Right ventricle myocardium superior (tissue), 1 donor: ENCODE results near the gene LPP. TPM values are rescaled to one million over a fixed set of nuclear protein-coding genes. Genes with fewer than 3 reads are reported as not detected.

Experiments used
- ATAC-seq: fragments of 200-7000 bp; cut with Tn5 transposase; one replicate; pipeline ENCODE4 v1.9.1; 2020; ENCODE audit warnings: mild to moderate bottlenecking; ENCODE audit not compliant: poor library complexity
- DNase-seq: peaks from one replicate; pipeline ENCODE4 v3.0.0-alpha.2; 2020
- intact Hi-C: fragments of 100-400 bp; cut with DNase I; formaldehyde crosslinking; loops from one replicate; pipeline ENCODE4 v1.11.2; 2022
- total RNA-seq: library from RNA; stranded (reverse); fragmentation: NEBNext Ultra II Directional; extraction: Animal tissue kit (Norgen Biotek cat#: 25700); gene quantifications from one replicate; pipeline ENCODE4 v1.2.1, GENCODE V29; 2021
- donor health status: DM: no; HTN: yes; CAD: no; lungs with severe emphysema.

Gene LPP
- total RNA-seq, 1 donor from 2014 or later, result 92.9 TPM

- ATAC-seq (no peak), DNase-seq (no peak)
- intact Hi-C loops, result loop anchor here (10.0 kb wide), 2 partner anchors 195 to 605 kb away; partner anchors contain the start of genes BCL6 and LPP
Measured at GRCh38 chr3:188349933-188350332, 196.0 kb downstream of the LPP start.

GRCh38 chr3:188350961-188351360 lies 197.0 kb downstream of the LPP start:
- ATAC-seq, result no peak
- intact Hi-C loops, result no loop called here
- no peak for DNase-seq

GRCh38 chr3:188351648-188352047 lies 197.7 kb downstream of the LPP start:
- ATAC-seq, result no peak
- DNase-seq, result no peak
- intact Hi-C loops, result no loop called here

- intact Hi-C loops, result no loop called here
Measured at GRCh38 chr3:188352196-188352927, 198.4 kb downstream of the LPP start.

GRCh38 chr3:188353426-188353825 lies 199.5 kb downstream of the LPP start:
- intact Hi-C loops, result no loop called here
- DNase-seq, result no peak
- no peak for ATAC-seq

More at GRCh38 chr3:188352196-188352927, 198.4 kb downstream of the LPP start:
- DNase-seq, result no peak
- peak; percentile 32 for ATAC-seq

- DNase-seq (no peak), ATAC-seq (peak; percentile 37)
- intact Hi-C loops, result no loop called here
Measured at GRCh38 chr3:188358787-188359493, 205.0 kb downstream of the LPP start.

GRCh38 chr3:188360364-188360881 lies 206.5 kb downstream of the LPP start:
- no peak for ATAC-seq
- intact Hi-C loops, result no loop called here

GRCh38 chr3:188361888-188362287 lies 207.9 kb downstream of the LPP start:
- intact Hi-C loops, result no loop called here
- ATAC-seq (no peak), DNase-seq (no peak)

More at GRCh38 chr3:188360364-188360881, 206.5 kb downstream of the LPP start:
- DNase-seq, result no peak

- intact Hi-C loops, result no loop called here
- ATAC-seq, result no peak
Measured at GRCh38 chr3:188362405-188362831, 208.5 kb downstream of the LPP start.

GRCh38 chr3:188365184-188365583 lies 211.2 kb downstream of the LPP start:
- intact Hi-C loops, result no loop called here
- no peak for DNase-seq
- ATAC-seq, result peak; percentile 23

More at GRCh38 chr3:188362405-188362831, 208.5 kb downstream of the LPP start:
- DNase-seq, result no peak

GRCh38 chr3:188365988-188366698 lies 212.2 kb downstream of the LPP start:
- DNase-seq (no peak), ATAC-seq (no peak)
- intact Hi-C loops, result no loop called here

GRCh38 chr3:188367678-188368077 lies 213.7 kb downstream of the LPP start:
- intact Hi-C loops, result no loop called here
- DNase-seq, result no peak
- no peak for ATAC-seq

- DNase-seq (no peak), ATAC-seq (no peak)
- intact Hi-C loops, result no loop called here
Measured at GRCh38 chr3:188369526-188369925, 215.6 kb downstream of the LPP start.

- no peak for DNase-seq
- intact Hi-C loops, result no loop called here
- no peak for ATAC-seq
Measured at GRCh38 chr3:188370081-188370830, 216.3 kb downstream of the LPP start.

- DNase-seq, result no peak
- no peak for ATAC-seq
- intact Hi-C loops, result no loop called here
Measured at GRCh38 chr3:188378786-188379185, 224.8 kb downstream of the LPP start.

GRCh38 chr3:188380252-188380651 lies 226.3 kb downstream of the LPP start:
- no peak for ATAC-seq
- no peak for DNase-seq
- intact Hi-C loops, result loop anchor here (10.0 kb wide), 1 partner anchor 635 kb away; the partner anchor contains the start of gene BCL6

GRCh38 chr3:188380722-188381121 lies 226.8 kb downstream of the LPP start:
- intact Hi-C loops, result loop anchor here (10.0 kb wide), 1 partner anchor 636 kb away; the partner anchor contains the start of gene BCL6
- DNase-seq (no peak), ATAC-seq (no peak)

GRCh38 chr3:188383748-188384147 lies 229.8 kb downstream of the LPP start:
- intact Hi-C loops, result loop anchor here (10.0 kb wide), 1 partner anchor 639 kb away; the partner anchor contains the start of gene BCL6
- DNase-seq (no peak), ATAC-seq (no peak)
